Osteoblast (primary cell): ENCODE results near the gene CEP112. TPM values are rescaled to one million over a fixed set of nuclear protein-coding genes. Genes with fewer than 3 reads are reported as not detected.

ENCODE experiments used
- DNase-seq: peaks from one replicate; pipeline ENCODE4 v3.0.0; 2011; ENCODE audit warnings: low spot score, mixed read lengths; ENCODE audit not compliant: insufficient read length; ENCODE audit errors: missing footprints
- H2AFZ ChIP-seq: 2 replicates; pipeline ENCODE4 v1.6.0; 2011; ENCODE audit warnings: mild to moderate bottlenecking, low read length
- H3K27ac ChIP-seq: 2 replicates; pipeline ENCODE4 v1.5.1; 2011; ENCODE audit warnings: mild to moderate bottlenecking, low read depth, low read length, moderate library complexity
- H3K27me3 ChIP-seq: 2 replicates; pipeline ENCODE4 v1.6.0; 2012; ENCODE audit warnings: mild to moderate bottlenecking, control low read depth, inconsistent platforms, low read length, moderate library complexity; ENCODE audit not compliant: insufficient read depth
- H3K36me3 ChIP-seq: 2 replicates; pipeline ENCODE4 v1.5.1; 2011; ENCODE audit warnings: mild to moderate bottlenecking, low read length, control low read depth, moderate library complexity; ENCODE audit not compliant: insufficient read depth
- H3K4me1 ChIP-seq: 2 replicates; pipeline ENCODE4 v1.5.1; 2011; ENCODE audit warnings: mild to moderate bottlenecking, low read length, control low read depth, moderate library complexity; ENCODE audit not compliant: insufficient read depth
- H3K4me2 ChIP-seq: 2 replicates; pipeline ENCODE4 v1.6.0; 2011; ENCODE audit warnings: mild to moderate bottlenecking, low read length; ENCODE audit not compliant: insufficient read depth
- H3K4me3 ChIP-seq: fragments of 200-600 bp; sonication (generic); 3 replicates; pipeline ENCODE4 v1.5.1; 2012; ENCODE audit warnings: mild to moderate bottlenecking, low read length, inconsistent platforms; ENCODE audit not compliant: insufficient read depth
- H3K79me2 ChIP-seq: 2 replicates; pipeline ENCODE4 v1.6.0; 2012; ENCODE audit warnings: mild to moderate bottlenecking, low read length, control low read depth, inconsistent platforms; ENCODE audit not compliant: insufficient read depth
- H3K9me3 ChIP-seq: 2 replicates; pipeline ENCODE4 v1.5.1; 2011; ENCODE audit warnings: low read depth, low read length, control low read depth
- H4K20me1 ChIP-seq: 2 replicates; pipeline ENCODE4 v1.6.0; 2012; ENCODE audit warnings: mild to moderate bottlenecking, low read length, control low read depth; ENCODE audit not compliant: insufficient read depth
- CTCF ChIP-seq: IDR thresholded peaks from 2 replicates; pipeline ENCODE4 v1.5.1; 2011; ENCODE audit warnings: mild to moderate bottlenecking, low read depth, low read length, moderate library complexity; ENCODE audit errors: extremely low read depth
- total RNA-seq: library from RNA; depleted of rRNA; stranded (reverse); fragments of >200 nt; gene quantifications from 2 replicates; pipeline ENCODE4 v1.2.3, GENCODE V29; 2012

CEP112 gene
- total RNA-seq, 1 donor = 8.3 TPM

- H3K27me3 ChIP-seq = no peaks in the 10 kb centered on the region
- no peak for DNase-seq
- no peaks in the 10 kb centered on the region for H4K20me1 ChIP-seq
- no peaks in the 10 kb centered on the region for H3K36me3 ChIP-seq
- H3K9me3 ChIP-seq = no peaks in the 10 kb centered on the region
- H3K4me1 ChIP-seq = no peaks in the 10 kb centered on the region
- no peak overlapping the region for H3K27ac ChIP-seq
- H3K4me2 ChIP-seq = no peak overlapping the region
- no peak overlapping the region for H3K4me3 ChIP-seq
- H3K79me2 ChIP-seq = no peaks in the 10 kb centered on the region
- no peak overlapping the region for H2AFZ ChIP-seq
- no peak for TF ChIP-seq CTCF
Measured at GRCh38 chr17:65867014-65867413, 324.9 kb downstream of the CEP112 start.

GRCh38 chr17:65865715-65866425 is 326.1 kb downstream of the CEP112 start:
- H3K4me3 ChIP-seq = no peak overlapping the region
- no peaks in the 10 kb centered on the region for H3K27me3 ChIP-seq
- no peaks in the 10 kb centered on the region for H3K4me1 ChIP-seq
- H3K36me3 ChIP-seq = no peaks in the 10 kb centered on the region
- DNase-seq = no peak
- no peaks in the 10 kb centered on the region for H4K20me1 ChIP-seq
- H2AFZ ChIP-seq = no peak overlapping the region
- no peak for TF ChIP-seq CTCF
- H3K9me3 ChIP-seq = no peaks in the 10 kb centered on the region
- H3K4me2 ChIP-seq = no peak overlapping the region
- no peaks in the 10 kb centered on the region for H3K79me2 ChIP-seq
- no peak overlapping the region for H3K27ac ChIP-seq

GRCh38 chr17:65864394-65864793 is 327.5 kb downstream of the CEP112 start:
- Histone ChIP-seq H4K20me1 (no peaks in the 10 kb centered on the region), H3K4me1 (no peaks in the 10 kb centered on the region), H3K9me3 (no peaks in the 10 kb centered on the region), H3K79me2 (no peaks in the 10 kb centered on the region), H3K4me2 (no peak overlapping the region), H3K4me3 (no peak overlapping the region), H3K27me3 (no peaks in the 10 kb centered on the region), H2AFZ (no peak overlapping the region), H3K27ac (no peak overlapping the region), H3K36me3 (no peaks in the 10 kb centered on the region)
- TF ChIP-seq CTCF = no peak
- DNase-seq = no peak

GRCh38 chr17:65857718-65858117 is 334.2 kb downstream of the CEP112 start:
- H3K36me3 ChIP-seq = no peaks in the 10 kb centered on the region
- peaks cover 3% of the 10 kb centered on the region for H3K4me1 ChIP-seq
- no peaks in the 10 kb centered on the region for H3K9me3 ChIP-seq
- H2AFZ ChIP-seq = no peak overlapping the region
- no peak overlapping the region for H3K4me2 ChIP-seq
- H4K20me1 ChIP-seq = no peaks in the 10 kb centered on the region
- no peak overlapping the region for H3K4me3 ChIP-seq
- H3K79me2 ChIP-seq = no peaks in the 10 kb centered on the region
- no peaks in the 10 kb centered on the region for H3K27me3 ChIP-seq
- TF ChIP-seq CTCF = no peak
- DNase-seq = no peak
- no peak overlapping the region for H3K27ac ChIP-seq
